ENCODE data around the gene IL17RC. TPM values are rescaled to one million over a fixed set of nuclear protein-coding genes. Genes with fewer than 3 reads are reported as not detected.

IL17RC gene
- total RNA-seq, 2 experiments from 2014 or later: 0.22 to 0.32 TPM

- TF ChIP-seq CTCF (IDR thresholded peaks at IDR 0.05): no peak
- H3K27me3 Mint-ChIP-seq: no peaks in the 10 kb centered on the region
- CTCF ChIA-PET: interaction anchor here (0.8 to 5.9 kb wide), 26 partner anchors 9 to 354 kb away, joined by 3 to 46 read pairs (median 7); partner anchors contain the start of genes IL17RE, JAGN1, PRRT3 and RPUSD3
- H3K4me3 Mint-ChIP-seq: peak within 1 kb of the TSS; percentile 83
- peaks cover 32% of the 10 kb centered on the region for H3K4me1 Mint-ChIP-seq (ENCODE audit: low read depth)
- intact Hi-C loops (cut with micrococcal nuclease): loop anchor here (5.0 kb wide), 1 partner anchor 86 kb away; no protein-coding TSS in a partner anchor
- ATAC-seq (peak; percentile 86), DNase-seq (peak; percentile 97)
- peaks cover 1% of the 10 kb centered on the region for H3K36me3 Mint-ChIP-seq (ENCODE audit: low read depth)
- H3K27ac Mint-ChIP-seq: peak within 1 kb of the TSS; percentile 91
- no peaks in the 10 kb centered on the region for H3K9me3 Mint-ChIP-seq
- POLR2A ChIA-PET: interaction anchor here (0.7 to 6.9 kb wide), 12 partner anchors 9 to 202 kb away, joined by 3 to 57 read pairs (median 6); partner anchors contain the start of genes BRPF1, EMC3, JAGN1 and PRRT3
Measured at GRCh38 chr3:9933561-9934234, 16.8 kb downstream of the IL17RC start, which contains the start of gene CRELD1. CRELD1 (plus strand) TSS chr3:9933834; CDS start chr3:9934439, 605 bp downstream.

GRCh38 chr3:9934235-9934621 is 17.3 kb downstream of the IL17RC start:
- no peaks in the 10 kb centered on the region for H3K27me3 Mint-ChIP-seq
- no peak for TF ChIP-seq CTCF (IDR thresholded peaks at IDR 0.05)

GRCh38 chr3:9934993-9935392 is 18.1 kb downstream of the IL17RC start:
- DNase-seq: no peak
- Mint-ChIP-seq H3K36me3 (ENCODE audit: low read depth) (peaks cover 1% of the 10 kb centered on the region), H3K27me3 (no peaks in the 10 kb centered on the region), H3K9me3 (no peaks in the 10 kb centered on the region), H3K4me1 (ENCODE audit: low read depth) (peaks cover 32% of the 10 kb centered on the region), H3K27ac (peak overlapping the region; percentile 11), H3K4me3 (peak overlapping the region; percentile 83)
- intact Hi-C loops (cut with micrococcal nuclease): loop anchor here (5.0 kb wide), 1 partner anchor 88 kb away; no protein-coding TSS in a partner anchor
- no peak for ATAC-seq
- ChIA-PET CTCF (interaction anchor here (1.1 to 5.9 kb wide), 6 partner anchors 9 to 86 kb away, joined by 3 to 46 read pairs (median 9); no protein-coding TSS in a partner anchor), POLR2A (interaction anchor here (1.2 to 6.9 kb wide), 5 partner anchors 9 to 52 kb away, joined by 7 to 57 read pairs (median 13); partner anchors contain the start of genes EMC3, JAGN1 and PRRT3)
- TF ChIP-seq CTCF (IDR thresholded peaks at IDR 0.05): no peak

More at GRCh38 chr3:9934235-9934621, 17.3 kb downstream of the IL17RC start:
- Mint-ChIP-seq H3K9me3 (no peaks in the 10 kb centered on the region), H3K4me1 (ENCODE audit: low read depth) (peaks cover 32% of the 10 kb centered on the region), H3K27ac (peak overlapping the region; percentile 91), H3K36me3 (ENCODE audit: low read depth) (peaks cover 1% of the 10 kb centered on the region), H3K4me3 (peak overlapping the region; percentile 83)
- intact Hi-C loops (cut with micrococcal nuclease): loop anchor here (5.0 kb wide), 1 partner anchor 87 kb away; no protein-coding TSS in a partner anchor
- ATAC-seq: no peak
- POLR2A ChIA-PET: interaction anchor here (0.6 to 6.9 kb wide), 7 partner anchors 8 to 203 kb away, joined by 3 to 57 read pairs (median 7); partner anchors contain the start of genes BRPF1, EMC3, JAGN1 and PRRT3
- CTCF ChIA-PET: interaction anchor here (0.8 to 5.9 kb wide), 12 partner anchors 10 to 201 kb away, joined by 3 to 46 read pairs (median 10); no protein-coding TSS in a partner anchor
- peak; percentile 36 for DNase-seq

GRCh38 chr3:9935966-9936510 is 19.1 kb downstream of the IL17RC start:
- intact Hi-C loops (cut with micrococcal nuclease): no loop called here
- POLR2A ChIA-PET: interaction anchor here (1.2 to 6.9 kb wide), 3 partner anchors 8 to 42 kb away, joined by 7 to 57 read pairs (median 36); partner anchors contain the start of genes JAGN1 and PRRT3
- ATAC-seq (no peak), DNase-seq (no peak)
- H3K4me3 Mint-ChIP-seq: no peak overlapping the region
- no peak for TF ChIP-seq CTCF (IDR thresholded peaks at IDR 0.05)
- H3K27ac Mint-ChIP-seq: no peak overlapping the region
- peaks cover 1% of the 10 kb centered on the region for H3K36me3 Mint-ChIP-seq (ENCODE audit: low read depth)
- no peaks in the 10 kb centered on the region for H3K9me3 Mint-ChIP-seq
- H3K27me3 Mint-ChIP-seq: no peaks in the 10 kb centered on the region
- CTCF ChIA-PET: interaction anchor here (5.7 kb wide), 1 partner anchor 10 kb away, joined by 42 read pairs; no protein-coding TSS in a partner anchor
- peaks cover 32% of the 10 kb centered on the region for H3K4me1 Mint-ChIP-seq (ENCODE audit: low read depth)
